AG09319 (cell line): ENCODE measurements around the gene RBFOX1.

Experiments
- DNase-seq: peaks from one replicate; pipeline ENCODE4 v3.0.0-alpha.2; 2010; ENCODE audit warnings: low read depth; ENCODE audit errors: extremely low read depth
- CTCF ChIP-seq: IDR thresholded peaks from 2 replicates; pipeline ENCODE4 v1.5.1; 2011; ENCODE audit warnings: low read depth, mild to moderate bottlenecking, inconsistent platforms, low read length, moderate library complexity

Gene RBFOX1

DNA sequence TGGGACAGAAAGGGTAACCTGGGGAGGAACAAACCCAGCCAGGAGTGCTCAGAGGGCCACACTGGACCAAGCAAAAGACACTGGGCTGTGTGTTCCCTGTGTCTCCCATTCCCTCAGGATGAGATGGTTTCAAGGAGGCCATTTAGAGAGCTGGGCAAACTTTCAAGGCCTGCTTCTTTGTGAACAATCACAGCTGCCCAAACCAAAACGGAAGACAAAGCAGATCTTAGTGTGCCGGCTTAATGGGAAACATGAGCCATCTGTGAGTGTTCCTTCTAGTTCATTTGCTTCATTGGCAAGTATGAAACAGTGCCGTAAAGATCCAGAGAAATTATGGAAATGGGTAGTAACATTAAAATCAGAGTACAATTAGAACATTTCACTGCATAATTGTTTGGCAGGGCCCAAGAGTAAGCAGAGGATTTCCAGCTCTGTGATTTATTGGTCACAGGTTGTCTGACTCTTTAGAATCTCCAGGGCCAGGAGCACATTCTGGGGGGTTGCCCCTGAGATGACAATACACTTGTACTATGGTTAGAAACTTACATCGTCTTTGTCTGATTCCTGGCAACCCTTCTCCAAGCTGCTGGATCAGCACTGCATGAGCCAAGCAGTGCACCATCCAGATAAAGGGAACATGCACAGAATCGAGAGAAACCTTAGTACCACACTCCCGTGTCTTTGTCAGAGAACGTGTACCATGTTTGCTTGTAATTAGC lies 412.1 kb downstream of the RBFOX1 start:
- DNase-seq = no peak

DNA sequence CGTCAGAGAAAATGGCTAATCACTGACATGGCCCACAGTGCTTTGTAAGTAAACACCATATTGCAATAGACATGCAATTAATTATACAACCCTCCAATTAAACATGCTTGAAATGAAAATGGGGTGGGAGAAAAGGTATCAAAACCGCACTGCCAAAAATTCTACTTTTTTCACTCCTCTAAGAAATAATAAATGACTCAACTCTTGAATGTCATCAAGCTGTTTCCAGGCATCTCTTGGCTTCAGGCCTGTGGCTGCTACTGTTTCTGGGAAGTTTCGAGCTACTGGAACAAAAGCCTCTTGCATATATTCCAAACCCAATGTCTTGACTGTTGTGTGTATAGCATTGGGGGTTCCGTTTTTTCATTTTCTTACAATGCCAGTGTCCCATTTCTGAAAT lies 412.6 kb downstream of the RBFOX1 start:
- DNase-seq = no peak
- no peak for TF ChIP-seq CTCF

More for the DNA sequence above, 412.1 kb downstream of the RBFOX1 start:
- no peak for TF ChIP-seq CTCF

GRCh38 chr16:7746941-7747340 lies 414.3 kb downstream of the RBFOX1 start:
- DNase-seq = no peak
- no peak for TF ChIP-seq CTCF

- DNase-seq = no peak
- TF ChIP-seq CTCF = no peak
Measured at GRCh38 chr16:7748522-7748921, 415.9 kb downstream of the RBFOX1 start.

GRCh38 chr16:7755347-7755882 lies 422.8 kb downstream of the RBFOX1 start:
- DNase-seq = no peak
- TF ChIP-seq CTCF = no peak
